Lower leg skin (tissue), 4 donors: ENCODE results near the gene FMO2. TPM values are rescaled to one million over a fixed set of nuclear protein-coding genes. Genes with fewer than 3 reads are reported as not detected.

Experiments used
- DNase-seq, 2 donors: peaks; one replicate each; pipeline ENCODE4 v3.0.0-alpha.2; 2019; ENCODE audit warnings: low spot score in 2 of 2
- H3K4me3 ChIP-seq: fragments of 200-600 bp; sonication (generic); 2 replicates; pipeline ENCODE4 v1.5.1; 2017; ENCODE audit warnings: mild to moderate bottlenecking, low read depth; ENCODE audit not compliant: poor library complexity, severe bottlenecking
- POLR2A ChIP-seq, 2 donors: fragments of 450-650 bp; IDR thresholded peaks; one replicate each; pipeline ENCODE4 v1.6.1; 2016 to 2017; ENCODE audit warnings: antibody characterized with exemption in 2 of 2, mild to moderate bottlenecking in 1 of 2, moderate library complexity in 1 of 2
- WGBS, 2 donors: methylation state at CpG; one replicate each; pipeline ENCODE4 v1.1.5; 2018; 5-methylcytosine and 5-hydroxymethylcytosine counted together
- intact Hi-C: fragments of 100-400 bp; cut with DNase I; formaldehyde crosslinking; loops from one replicate; pipeline ENCODE4 v1.15.0; 2023; ENCODE audit warnings: low total_unique reads
- total RNA-seq, 4 donors: library from RNA; depleted of rRNA; stranded (reverse); fragments of >200 nt; gene quantifications; one replicate each; pipeline ENCODE4 v1.1.0, GENCODE V29; 2016
- TF ChIP-seq, protein P1 (sequence below), 3 donors: fragments of 450-650 bp; IDR thresholded peaks; one replicate each; pipeline ENCODE4 v1.5.1; 2016; ENCODE audit warnings: antibody characterized with exemption in 3 of 3, mild to moderate bottlenecking in 3 of 3, moderate library complexity in 2 of 3

Gene FMO2
- total RNA-seq, 4 donors from 2014 or later, result 2.5 to 11.1 (median 9.8) TPM

DNA sequence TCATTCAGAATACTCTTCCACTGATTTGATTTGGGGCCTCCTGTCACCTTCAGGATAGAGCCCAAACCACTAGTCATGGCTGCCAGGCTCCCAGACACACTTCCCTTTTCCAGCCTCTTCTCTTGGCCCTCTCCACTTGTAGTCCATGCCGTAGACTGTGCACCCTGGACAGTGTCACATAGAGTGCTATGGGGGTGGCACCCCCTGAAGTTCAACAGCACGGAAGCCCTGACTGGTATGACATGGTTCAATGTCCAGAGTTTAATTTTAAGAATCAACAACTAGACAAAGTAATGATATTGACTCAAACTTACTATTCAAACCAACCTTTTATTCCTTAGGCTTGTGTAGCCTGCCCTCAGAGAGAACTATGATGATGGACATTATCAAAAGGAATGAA is 22.3 kb downstream of the FMO2 start:
- no peak for DNase-seq
- no peak overlapping the region for H3K4me3 ChIP-seq
- intact Hi-C loops, result no loop called here

DNA sequence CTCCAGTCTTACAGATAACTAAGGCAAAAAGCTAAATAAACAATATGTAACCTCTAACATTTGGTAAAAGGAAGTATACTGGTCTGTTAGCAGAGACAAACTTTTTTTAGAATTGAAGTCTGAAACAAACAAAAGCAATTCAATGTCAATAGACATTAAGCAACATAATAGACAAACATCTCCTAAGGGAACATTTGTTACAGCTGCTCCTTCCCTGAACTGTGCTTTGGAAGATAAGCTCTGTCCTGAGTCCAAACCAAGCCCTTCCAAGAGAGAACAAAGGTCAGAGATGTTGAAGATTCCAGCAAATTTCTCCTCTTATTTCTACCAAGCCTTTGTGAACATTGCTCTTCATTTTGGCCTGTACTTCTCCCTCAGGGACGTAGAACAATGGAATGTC is 25.3 kb downstream of the FMO2 start:
- 58 to 59% methylated on average over 1 of the region's 1 CpG for WGBS, 2 donors
- H3K4me3 ChIP-seq, result no peak overlapping the region
- intact Hi-C loops, result no loop called here
- TF ChIP-seq, protein P1, sequence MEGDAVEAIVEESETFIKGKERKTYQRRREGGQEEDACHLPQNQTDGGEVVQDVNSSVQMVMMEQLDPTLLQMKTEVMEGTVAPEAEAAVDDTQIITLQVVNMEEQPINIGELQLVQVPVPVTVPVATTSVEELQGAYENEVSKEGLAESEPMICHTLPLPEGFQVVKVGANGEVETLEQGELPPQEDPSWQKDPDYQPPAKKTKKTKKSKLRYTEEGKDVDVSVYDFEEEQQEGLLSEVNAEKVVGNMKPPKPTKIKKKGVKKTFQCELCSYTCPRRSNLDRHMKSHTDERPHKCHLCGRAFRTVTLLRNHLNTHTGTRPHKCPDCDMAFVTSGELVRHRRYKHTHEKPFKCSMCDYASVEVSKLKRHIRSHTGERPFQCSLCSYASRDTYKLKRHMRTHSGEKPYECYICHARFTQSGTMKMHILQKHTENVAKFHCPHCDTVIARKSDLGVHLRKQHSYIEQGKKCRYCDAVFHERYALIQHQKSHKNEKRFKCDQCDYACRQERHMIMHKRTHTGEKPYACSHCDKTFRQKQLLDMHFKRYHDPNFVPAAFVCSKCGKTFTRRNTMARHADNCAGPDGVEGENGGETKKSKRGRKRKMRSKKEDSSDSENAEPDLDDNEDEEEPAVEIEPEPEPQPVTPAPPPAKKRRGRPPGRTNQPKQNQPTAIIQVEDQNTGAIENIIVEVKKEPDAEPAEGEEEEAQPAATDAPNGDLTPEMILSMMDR (IDR thresholded peaks at IDR 0.05), result no peak
- TF ChIP-seq POLR2A (IDR thresholded peaks at IDR 0.05), result no peak
- peak in 1 of 2 donors; percentile 29 for DNase-seq

More for the DNA sequence above, 22.3 kb downstream of the FMO2 start:
- no peak for TF ChIP-seq POLR2A (IDR thresholded peaks at IDR 0.05)
- TF ChIP-seq, protein P1 (IDR thresholded peaks at IDR 0.05), result no peak
- 72 to 100% methylated on average over 2 of the region's 2 CpGs for WGBS, 2 donors

DNA sequence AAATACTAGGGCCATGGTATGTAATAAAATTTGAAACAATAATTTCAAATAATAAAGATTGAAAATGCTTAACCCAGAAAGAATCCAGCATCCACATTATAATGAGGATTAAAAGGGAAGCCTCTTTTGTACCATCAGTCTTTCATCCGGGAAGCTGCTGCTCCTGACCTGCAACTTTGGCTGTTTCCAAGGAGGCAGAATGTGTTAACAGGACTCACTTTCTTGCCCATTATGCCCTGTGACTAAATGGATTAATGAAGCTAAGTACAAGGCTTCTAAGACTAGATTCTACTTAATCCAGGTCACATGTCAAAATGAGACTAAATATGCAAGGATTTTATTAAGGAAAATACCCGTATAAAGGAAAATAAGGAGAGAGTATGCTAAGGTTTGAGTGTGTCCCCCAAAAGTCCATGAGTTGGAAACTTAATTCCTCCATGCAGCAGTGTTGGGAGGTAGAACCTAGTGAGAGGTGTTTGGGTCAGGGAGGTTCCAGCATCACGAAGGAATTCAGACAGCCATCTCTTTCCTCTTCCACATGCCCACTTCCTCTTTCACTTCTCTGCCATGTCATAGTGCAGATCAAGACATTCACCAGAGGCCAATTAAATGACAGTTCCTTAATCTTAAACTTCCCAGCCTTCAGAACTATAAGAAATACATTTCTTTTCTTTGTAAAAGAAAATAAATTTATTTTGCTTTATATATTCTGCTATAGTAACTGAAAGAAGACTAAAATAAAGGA is 27.7 kb downstream of the FMO2 start:
- no peak for TF ChIP-seq POLR2A (IDR thresholded peaks at IDR 0.05)
- TF ChIP-seq, protein P1 (IDR thresholded peaks at IDR 0.05), result no peak
- no peak overlapping the region for H3K4me3 ChIP-seq
- intact Hi-C loops, result no loop called here
- 81 to 83% methylated on average over 3 of the region's 3 CpGs for WGBS, 2 donors
- DNase-seq, result no peak

DNA sequence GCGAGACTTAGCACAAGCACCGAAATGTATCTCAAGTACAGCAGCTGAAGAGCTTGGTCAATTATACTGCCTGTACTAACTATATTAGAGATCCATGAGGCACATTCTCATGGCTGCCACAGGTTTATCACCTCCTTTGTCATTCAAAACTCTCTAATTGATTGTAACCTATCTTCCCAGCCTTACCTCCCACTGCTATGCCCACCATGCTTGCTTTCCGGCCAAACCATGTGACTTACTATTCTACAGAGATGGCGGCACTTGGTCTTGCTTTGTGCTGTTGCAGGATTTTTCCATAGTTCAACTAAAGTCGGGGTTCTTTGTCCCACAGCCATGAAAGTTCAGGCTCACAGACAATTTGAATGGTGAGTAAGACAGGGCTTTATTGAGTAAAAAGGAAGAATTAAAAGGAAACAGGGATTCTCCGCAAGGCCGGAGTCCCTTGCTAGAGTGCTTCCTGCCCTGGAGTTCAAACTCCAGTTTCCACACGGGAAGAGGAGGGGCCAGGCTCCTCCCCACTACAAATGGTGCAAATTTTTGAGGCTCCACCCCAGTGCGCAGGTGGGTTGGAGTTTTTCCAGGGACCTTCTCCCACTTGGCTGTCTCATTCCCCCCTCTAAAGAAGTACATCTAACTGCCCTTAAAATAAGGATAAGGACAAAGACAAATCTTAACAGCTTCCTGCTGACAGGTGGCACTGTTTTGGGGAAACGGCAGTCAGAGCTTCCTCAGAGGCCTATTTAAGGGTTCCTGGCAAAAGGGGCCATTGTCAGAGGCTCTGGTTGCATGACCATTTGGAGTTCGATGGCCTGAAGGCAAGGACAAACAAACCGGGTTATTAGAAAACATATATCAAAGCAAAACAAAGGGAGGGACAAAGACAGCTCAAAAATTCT is 28.7 kb downstream of the FMO2 start:
- H3K4me3 ChIP-seq, result no peak overlapping the region
- TF ChIP-seq, protein P1 (IDR thresholded peaks at IDR 0.05), result no peak
- no peak for TF ChIP-seq POLR2A (IDR thresholded peaks at IDR 0.05)
- intact Hi-C loops, result no loop called here
- 82 to 86% methylated on average over 12 of the region's 12 CpGs for WGBS, 2 donors
- no peak for DNase-seq

DNA sequence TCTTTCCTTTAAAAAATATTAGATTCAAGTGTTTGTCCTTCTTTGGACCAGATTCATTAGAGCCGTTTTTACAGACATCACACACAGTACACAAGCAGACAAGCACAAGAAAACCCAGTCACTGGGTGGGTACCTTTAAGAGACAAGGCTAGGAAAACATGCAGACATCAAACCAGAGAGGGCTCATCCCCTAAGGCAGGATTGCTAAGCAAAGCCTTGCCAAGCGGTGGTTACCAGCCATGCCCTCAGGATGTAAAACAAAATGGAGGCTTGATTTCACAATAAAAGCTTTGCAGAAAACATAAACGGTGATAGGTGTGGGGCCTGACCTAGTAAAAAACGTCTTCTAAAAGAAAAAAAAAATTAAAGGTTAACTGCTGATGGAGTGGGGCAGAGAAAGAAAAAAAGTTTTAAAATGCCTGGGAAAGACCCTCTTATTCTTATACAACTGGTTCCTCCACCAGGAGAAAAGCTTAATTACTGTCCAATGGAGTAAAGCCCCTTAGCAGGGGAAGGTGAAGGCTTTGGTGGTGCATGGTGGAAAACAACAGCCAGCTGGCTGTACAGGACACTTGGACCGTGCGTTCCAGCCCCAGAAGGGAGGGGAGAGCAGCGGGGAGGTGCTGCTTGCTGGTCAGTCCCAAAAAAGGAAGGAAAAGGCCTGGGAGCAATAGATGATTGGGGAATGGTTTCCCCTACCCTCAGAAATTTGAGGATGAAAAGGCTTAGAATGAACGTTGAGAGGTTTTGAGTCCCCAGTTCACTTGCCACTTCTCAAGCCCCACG is 32.8 kb downstream of the FMO2 start:
- WGBS, 2 donors, result 61 to 76% methylated on average over 9 of the region's 9 CpGs
- intact Hi-C loops, result no loop called here
- no peak for DNase-seq
- no peak overlapping the region for H3K4me3 ChIP-seq
- TF ChIP-seq POLR2A (IDR thresholded peaks at IDR 0.05), result no peak
- TF ChIP-seq, protein P1 (IDR thresholded peaks at IDR 0.05), result no peak
